HepG2 (cell line): Measurements from ENCODE around the gene ACE. TPM values are rescaled to one million over a fixed set of nuclear protein-coding genes. Genes with fewer than 3 reads are reported as not detected.

ENCODE experiments used
- ATAC-seq: fragments of 200-7000 bp; cut with Tn5 transposase; 3 replicates; pipeline ENCODE4 v1.9.1; 2020; ENCODE audit warnings: mild to moderate bottlenecking, moderate library complexity
- BruUV-seq: library from RNA; stranded (reverse); fragments of 400-500 nt; replicated peaks from 2 replicates; lab custom pipeline; 2021; lab: Mats Ljungman, UMichigan
- CTCF ChIA-PET: fragments of 300-600 bp; formaldehyde crosslinking; extraction: SDS; loops from one replicate; lab custom pipeline; 2021; ENCODE audit warnings: low total read pairs, inconsistent platforms, low intra/inter-chr PET ratio; lab: Yijun Ruan, JAX
- POLR2A ChIA-PET: fragments of 350-600 bp; sonication (Branson Sonifier 250); formaldehyde crosslinking; loops from one replicate; lab custom pipeline; 2020; ENCODE audit warnings: antibody characterized with exemption, inconsistent platforms; lab: Yijun Ruan, JAX
- DNase-seq: peaks from one replicate; pipeline ENCODE4 v3.0.0-alpha.2; 2015; ENCODE audit warnings: low spot score
- FAIRE-seq: peaks from 3 replicates; lab custom pipeline; 2011; peaks lifted over from hg19 to GRCh38; lab: Jason Lieb, UNC
- H2AFZ ChIP-seq: one replicate; pipeline ENCODE4 v1.6.1; 2011; ENCODE audit warnings: low read length, inconsistent platforms
- H3K27ac ChIP-seq: fragments of 300-600 bp; 3 replicates; pipeline ENCODE4 v1.8.0; 2011; ENCODE audit warnings: mixed run types, mild to moderate bottlenecking, mixed read lengths, low read length, inconsistent platforms; ENCODE audit not compliant: insufficient read depth; ENCODE audit errors: extremely low read length
- H3K27me3 ChIP-seq, 2 experiments: fragments of 200-600 bp in 1 of 2; 2 replicates in 1 of 2; 3 replicates in 1 of 2; pipeline versions ENCODE4 v1.6.0 to v1.8.0; 2011; ENCODE audit warnings: low read length in 2 of 2, mild to moderate bottlenecking in 2 of 2, moderate library complexity in 2 of 2, inconsistent platforms in 1 of 2; ENCODE audit not compliant: insufficient read depth in 2 of 2, control insufficient read depth in 1 of 2
- H3K36me3 ChIP-seq, 2 experiments: fragments of 200-600 bp in 1 of 2; replicated peaks in 1 of 2; 2 replicates in 1 of 2; 3 replicates in 1 of 2; pipeline versions ENCODE4 v1.5.1 to v1.8.0; 2011; ENCODE audit warnings: low read length in 2 of 2, inconsistent platforms in 1 of 2; ENCODE audit not compliant: insufficient read depth in 2 of 2, control insufficient read depth in 1 of 2
- H3K4me1 ChIP-seq: 2 replicates; pipeline ENCODE4 v1.5.1; 2012; ENCODE audit warnings: low read length, inconsistent platforms; ENCODE audit not compliant: insufficient read depth
- H3K4me2 ChIP-seq: 2 replicates; pipeline ENCODE4 v1.6.0; 2011; ENCODE audit warnings: low read depth, low read length, inconsistent platforms
- H3K4me3 ChIP-seq, 3 experiments: fragments of 200-600 bp in 1 of 3; sonication (generic), shearing (Covaris generic) in 1 of 3; replicated peaks in 1 of 3; 2 replicates each; pipeline ENCODE4 v1.5.1; 2011 to 2016; ENCODE audit warnings: low read length in 3 of 3, inconsistent platforms in 2 of 3, low read depth in 2 of 3, mild to moderate bottlenecking in 2 of 3, control low read depth in 1 of 3, mixed read lengths in 1 of 3; ENCODE audit not compliant: insufficient read depth in 1 of 3
- H3K79me2 ChIP-seq: one replicate; pipeline ENCODE4 v1.6.1; 2011; ENCODE audit warnings: low read length, inconsistent platforms; ENCODE audit not compliant: insufficient read depth
- H3K9ac ChIP-seq: 2 replicates; pipeline ENCODE4 v1.6.0; 2011; ENCODE audit warnings: mild to moderate bottlenecking, low read depth, low read length, inconsistent platforms; ENCODE audit not compliant: insufficient read depth
- H3K9me3 ChIP-seq: 2 replicates; pipeline ENCODE4 v1.5.1; 2012; ENCODE audit warnings: mild to moderate bottlenecking, low read length
- H4K20me1 ChIP-seq: 2 replicates; pipeline ENCODE4 v1.6.0; 2011; ENCODE audit warnings: inconsistent platforms, mild to moderate bottlenecking, low read length, moderate library complexity; ENCODE audit not compliant: insufficient read depth
- ADNP ChIP-seq: sonication (generic); formaldehyde crosslinking; IDR thresholded peaks from 2 replicates; pipeline ENCODE4 v1.4.0; 2020; ENCODE audit warnings: missing genetic modification reagents
- HMGA1 ChIP-seq: sonication (generic); formaldehyde crosslinking; conservative IDR thresholded peaks from 2 replicates; pipeline ENCODE4 v1.4.0; 2020; ENCODE audit warnings: missing genetic modification reagents
- KLF6 ChIP-seq: IDR thresholded peaks from 2 replicates; pipeline ENCODE4 v1.8.0; 2016; ENCODE audit warnings: missing biosample characterization, missing genetic modification reagents
- NFATC3 ChIP-seq: sonication (generic); formaldehyde crosslinking; IDR thresholded peaks from 2 replicates; pipeline ENCODE4 v1.5.1; 2020; ENCODE audit warnings: mild to moderate bottlenecking, missing genetic modification reagents
- POLR2A ChIP-seq, 2 experiments: IDR thresholded peaks; 2 replicates each; pipeline ENCODE4 v1.6.1; 2011; ENCODE audit warnings: low read depth in 2 of 2, low read length in 2 of 2, mild to moderate bottlenecking in 1 of 2, moderate library complexity in 1 of 2; ENCODE audit not compliant: insufficient read depth in 1 of 2
- SNRNP70 ChIP-seq: fragments of 200-400 bp; formaldehyde crosslinking; IDR thresholded peaks from 2 replicates; pipeline ENCODE4 v1.6.1; 2017; ENCODE audit warnings: mild to moderate bottlenecking, low read depth, low read length, moderate library complexity
- ZFP37 ChIP-seq: sonication (generic); formaldehyde crosslinking; IDR thresholded peaks from 2 replicates; pipeline ENCODE4 v1.4.0; 2020; ENCODE audit warnings: missing genetic modification reagents, borderline replicate concordance
- ZNF180 ChIP-seq: sonication (generic); formaldehyde crosslinking; IDR thresholded peaks from 2 replicates; pipeline ENCODE4 v1.4.0; 2020; ENCODE audit warnings: low read depth, missing genetic modification reagents, borderline replicate concordance
- ZNF441 ChIP-seq: sonication (generic); formaldehyde crosslinking; IDR thresholded peaks from 2 replicates; pipeline ENCODE4 v1.7.0; 2021; ENCODE audit warnings: missing genetic modification reagents, borderline replicate concordance
- ZNF713 ChIP-seq: sonication (generic); formaldehyde crosslinking; IDR thresholded peaks from 2 replicates; pipeline ENCODE4 v1.4.0; 2020; ENCODE audit warnings: mild to moderate bottlenecking, missing genetic modification reagents
- ZNF724P ChIP-seq: sonication (generic); formaldehyde crosslinking; IDR thresholded peaks from 2 replicates; pipeline ENCODE4 v1.8.0; 2022; ENCODE audit warnings: missing genetic modification reagents, borderline replicate concordance
- ZNF792 ChIP-seq: IDR thresholded peaks from 2 replicates; pipeline ENCODE4 v1.6.1; 2016
- ZSCAN9 ChIP-seq: IDR thresholded peaks from 2 replicates; pipeline ENCODE4 v1.6.1; 2016; ENCODE audit warnings: borderline replicate concordance
- WGBS: methylation state at CpG from one replicate; pipeline ENCODE4 v1.1.6; 2017; ENCODE audit warnings: low lambda C conversion rate; 5-methylcytosine and 5-hydroxymethylcytosine counted together
- in situ Hi-C: cut with HindIII; loops from 2 replicates; pipeline ENCODE4 v1.10.0; 2017; ENCODE audit warnings: low pct_unique_long_range_greater_than_20kb; ENCODE audit not compliant: extremely low pct_ligation_motif_present
- intact Hi-C: fragments of 100-400 bp; cut with micrococcal nuclease; formaldehyde crosslinking; loops from one replicate; pipeline ENCODE4 v1.10.0; 2022; ENCODE audit not compliant: unreplicated experiment
- polyA plus RNA-seq, 8 experiments: library from polyadenylated mRNA; depleted of rRNA in 3 of 8; stranded (reverse) in 7 of 8; unstranded in 1 of 8; fragments of >200 nt; fragmentation: Illumina TruSeq in 4 of 8; extraction: Trizol in 4 of 8; gene quantifications; 2 replicates each; pipeline versions ENCODE4 v1.2.1 to v1.2.3, GENCODE V29; 2011 to 2016; ENCODE audit warnings: low read depth in 4 of 8, missing spikeins in 1 of 8, mixed read lengths in 1 of 8; ENCODE audit not compliant: insufficient read depth in 1 of 8
- total RNA-seq, 5 experiments: library from RNA; depleted of rRNA; stranded (reverse); fragments of >200 nt; fragmentation: Illumina TruSeq; extraction: Trizol; gene quantifications; 2 replicates each; pipeline ENCODE4 v1.2.3, GENCODE V29; 2016; ENCODE audit warnings: low read depth in 1 of 5
- TF ChIP-seq, protein P1 (sequence below): sonication (generic); formaldehyde crosslinking; IDR thresholded peaks from 2 replicates; pipeline ENCODE4 v1.8.1; 2023; ENCODE audit warnings: mild to moderate bottlenecking, moderate library complexity, missing genetic modification reagents
- TF ChIP-seq, protein P2 (sequence below): sonication (generic); formaldehyde crosslinking; IDR thresholded peaks from 2 replicates; pipeline ENCODE4 v1.8.0; 2022; ENCODE audit warnings: missing genetic modification reagents, low read depth, mild to moderate bottlenecking, borderline replicate concordance
- TF ChIP-seq, protein P3 (sequence below): sonication (generic); formaldehyde crosslinking; IDR thresholded peaks from 2 replicates; pipeline ENCODE4 v1.4.0; 2020; ENCODE audit warnings: missing genetic modification reagents, mild to moderate bottlenecking, borderline replicate concordance
- TF ChIP-seq, protein P4 (sequence below): sonication (generic); formaldehyde crosslinking; IDR thresholded peaks from 2 replicates; pipeline ENCODE4 v1.4.0; 2020; ENCODE audit warnings: missing genetic modification reagents, borderline replicate concordance

Gene ACE
- total and polyA plus RNA-seq, 2 of the 13 experiments (the other 11 are each of a cell fraction or from before 2014, with no cell fraction given): 0.08 to 0.13 TPM

DNA sequence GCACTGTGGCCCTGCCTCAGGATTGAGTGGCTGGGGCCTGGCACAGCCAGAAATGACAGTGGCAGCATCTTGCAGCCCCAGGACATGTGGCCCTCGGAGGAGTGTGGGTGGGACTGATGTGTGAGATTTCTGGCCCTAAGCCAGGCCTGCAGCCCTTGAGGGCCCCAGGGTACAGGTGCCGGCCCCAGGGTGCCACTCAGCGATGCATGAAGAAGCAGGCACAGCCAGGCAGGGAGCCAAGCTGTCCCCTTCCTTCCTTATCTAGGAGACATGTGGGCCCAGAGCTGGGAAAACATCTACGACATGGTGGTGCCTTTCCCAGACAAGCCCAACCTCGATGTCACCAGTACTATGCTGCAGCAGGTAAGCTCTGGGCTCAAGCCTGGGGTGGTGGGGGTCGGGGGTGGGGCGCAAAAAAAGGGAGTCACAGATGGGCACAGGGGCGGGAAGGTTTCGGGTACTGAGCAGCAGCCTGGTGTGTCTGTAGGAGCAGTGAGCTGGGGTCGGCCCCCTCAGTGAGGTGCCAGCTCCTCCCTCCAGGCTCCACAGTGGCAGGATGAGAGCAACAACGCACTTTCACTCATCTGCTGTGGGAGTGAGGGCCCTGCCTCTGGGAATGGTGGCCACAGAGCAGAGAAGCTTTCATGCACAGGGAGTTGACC lies 4.1 kb downstream of the ACE start:
- intact Hi-C loops (no loop called here), in situ Hi-C loops (no loop called here)
- no peak overlapping the region for H3K4me3 ChIP-seq
- no peak overlapping the region for H3K27ac ChIP-seq
- no peak overlapping the region for H3K4me2 ChIP-seq
- H4K20me1 ChIP-seq: no peaks in the 10 kb centered on the region
- no peak overlapping the region for H2AFZ ChIP-seq
- no peaks in the 10 kb centered on the region for H3K36me3 ChIP-seq
- H3K4me1 ChIP-seq: peaks cover 24% of the 10 kb centered on the region
- H3K9ac ChIP-seq: no peak overlapping the region
- ChIA-PET POLR2A (no interaction called here), CTCF (interaction anchor here (5.3 kb wide), 1 partner anchor 56 kb away, joined by 53 read pairs; no protein-coding TSS in a partner anchor)
- FAIRE-seq (no peak), DNase-seq (no peak), ATAC-seq (no peak)
- WGBS: 15% methylated on average over 7 of the region's 11 CpGs
- peaks cover 17 to 71% of the 10 kb centered on the region in 2 experiments for H3K27me3 ChIP-seq
- no TSS peak for BruUV-seq
- no peaks in the 10 kb centered on the region for H3K9me3 ChIP-seq
- H3K79me2 ChIP-seq: no peaks in the 10 kb centered on the region
- TF ChIP-seq, protein P1, sequence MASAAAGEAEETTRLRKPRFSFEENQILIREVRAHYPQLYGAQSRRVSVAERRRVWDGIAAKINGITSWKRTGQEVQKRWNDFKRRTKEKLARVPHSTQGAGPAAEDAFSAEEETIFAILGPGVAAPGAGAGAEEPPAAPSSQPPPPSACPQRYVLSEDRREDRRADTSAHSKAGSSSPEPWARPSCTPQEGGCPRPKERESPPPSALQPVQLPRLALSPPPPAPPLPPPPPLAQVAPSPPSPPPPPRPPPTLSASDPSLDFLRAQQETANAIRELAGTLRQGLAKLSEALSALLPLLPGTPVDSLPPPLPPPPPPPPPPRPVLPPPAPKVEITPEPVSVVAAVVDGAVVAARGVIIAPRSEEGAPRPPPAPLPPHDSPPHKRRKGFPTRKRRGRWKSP (CRISPR knock-in tag): no peak
- no peak for TF ChIP-seq ZNF724P (CRISPR knock-in tag)
- no peak for TF ChIP-seq SNRNP70
- TF ChIP-seq ZFP37 (CRISPR knock-in tag): no peak
- no peak for TF ChIP-seq NFATC3 (CRISPR knock-in tag)
- no peak for TF ChIP-seq HMGA1 (CRISPR knock-in tag)
- TF ChIP-seq, protein P2, sequence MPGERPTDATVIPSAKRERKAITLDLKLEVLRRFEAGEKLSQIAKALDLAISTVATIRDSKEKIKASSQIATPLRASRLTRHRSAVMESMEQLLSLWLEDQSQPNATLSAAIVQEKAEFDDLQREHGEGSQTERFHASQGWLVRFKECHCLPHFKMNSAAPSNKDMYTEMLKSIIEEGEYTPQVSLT (CRISPR knock-in tag): no peak
- TF ChIP-seq, protein P3, sequence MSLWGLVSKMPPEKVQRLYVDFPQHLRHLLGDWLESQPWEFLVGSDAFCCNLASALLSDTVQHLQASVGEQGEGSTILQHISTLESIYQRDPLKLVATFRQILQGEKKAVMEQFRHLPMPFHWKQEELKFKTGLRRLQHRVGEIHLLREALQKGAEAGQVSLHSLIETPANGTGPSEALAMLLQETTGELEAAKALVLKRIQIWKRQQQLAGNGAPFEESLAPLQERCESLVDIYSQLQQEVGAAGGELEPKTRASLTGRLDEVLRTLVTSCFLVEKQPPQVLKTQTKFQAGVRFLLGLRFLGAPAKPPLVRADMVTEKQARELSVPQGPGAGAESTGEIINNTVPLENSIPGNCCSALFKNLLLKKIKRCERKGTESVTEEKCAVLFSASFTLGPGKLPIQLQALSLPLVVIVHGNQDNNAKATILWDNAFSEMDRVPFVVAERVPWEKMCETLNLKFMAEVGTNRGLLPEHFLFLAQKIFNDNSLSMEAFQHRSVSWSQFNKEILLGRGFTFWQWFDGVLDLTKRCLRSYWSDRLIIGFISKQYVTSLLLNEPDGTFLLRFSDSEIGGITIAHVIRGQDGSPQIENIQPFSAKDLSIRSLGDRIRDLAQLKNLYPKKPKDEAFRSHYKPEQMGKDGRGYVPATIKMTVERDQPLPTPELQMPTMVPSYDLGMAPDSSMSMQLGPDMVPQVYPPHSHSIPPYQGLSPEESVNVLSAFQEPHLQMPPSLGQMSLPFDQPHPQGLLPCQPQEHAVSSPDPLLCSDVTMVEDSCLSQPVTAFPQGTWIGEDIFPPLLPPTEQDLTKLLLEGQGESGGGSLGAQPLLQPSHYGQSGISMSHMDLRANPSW (CRISPR knock-in tag): no peak
- TF ChIP-seq ZSCAN9: no peak
- no peak for TF ChIP-seq ZNF441 (CRISPR knock-in tag)
- TF ChIP-seq ZNF180: no peak
- no peak for TF ChIP-seq ADNP (CRISPR knock-in tag)
- TF ChIP-seq KLF6 (CRISPR knock-in tag): no peak
- TF ChIP-seq ZNF713: no peak
- no peak for TF ChIP-seq POLR2A (IDR thresholded peaks at IDR 0.05; ENCODE audit: insufficient read depth in 1 of 2, low read depth in 2 of 2, low read length in 2 of 2)
- TF ChIP-seq, protein P4, sequence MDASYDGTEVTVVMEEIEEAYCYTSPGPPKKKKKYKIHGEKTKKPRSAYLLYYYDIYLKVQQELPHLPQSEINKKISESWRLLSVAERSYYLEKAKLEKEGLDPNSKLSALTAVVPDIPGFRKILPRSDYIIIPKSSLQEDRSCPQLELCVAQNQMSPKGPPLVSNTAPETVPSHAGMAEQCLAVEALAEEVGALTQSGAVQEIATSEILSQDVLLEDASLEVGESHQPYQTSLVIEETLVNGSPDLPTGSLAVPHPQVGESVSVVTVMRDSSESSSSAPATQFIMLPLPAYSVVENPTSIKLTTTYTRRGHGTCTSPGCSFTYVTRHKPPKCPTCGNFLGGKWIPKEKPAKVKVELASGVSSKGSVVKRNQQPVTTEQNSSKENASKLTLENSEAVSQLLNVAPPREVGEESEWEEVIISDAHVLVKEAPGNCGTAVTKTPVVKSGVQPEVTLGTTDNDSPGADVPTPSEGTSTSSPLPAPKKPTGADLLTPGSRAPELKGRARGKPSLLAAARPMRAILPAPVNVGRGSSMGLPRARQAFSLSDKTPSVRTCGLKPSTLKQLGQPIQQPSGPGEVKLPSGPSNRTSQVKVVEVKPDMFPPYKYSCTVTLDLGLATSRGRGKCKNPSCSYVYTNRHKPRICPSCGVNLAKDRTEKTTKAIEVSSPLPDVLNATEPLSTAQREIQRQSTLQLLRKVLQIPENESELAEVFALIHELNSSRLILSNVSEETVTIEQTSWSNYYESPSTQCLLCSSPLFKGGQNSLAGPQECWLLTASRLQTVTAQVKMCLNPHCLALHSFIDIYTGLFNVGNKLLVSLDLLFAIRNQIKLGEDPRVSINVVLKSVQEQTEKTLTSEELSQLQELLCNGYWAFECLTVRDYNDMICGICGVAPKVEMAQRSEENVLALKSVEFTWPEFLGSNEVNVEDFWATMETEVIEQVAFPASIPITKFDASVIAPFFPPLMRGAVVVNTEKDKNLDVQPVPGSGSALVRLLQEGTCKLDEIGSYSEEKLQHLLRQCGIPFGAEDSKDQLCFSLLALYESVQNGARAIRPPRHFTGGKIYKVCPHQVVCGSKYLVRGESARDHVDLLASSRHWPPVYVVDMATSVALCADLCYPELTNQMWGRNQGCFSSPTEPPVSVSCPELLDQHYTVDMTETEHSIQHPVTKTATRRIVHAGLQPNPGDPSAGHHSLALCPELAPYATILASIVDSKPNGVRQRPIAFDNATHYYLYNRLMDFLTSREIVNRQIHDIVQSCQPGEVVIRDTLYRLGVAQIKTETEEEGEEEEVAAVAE: no peak
- TF ChIP-seq ZNF792 (CRISPR knock-in tag): no peak
